GM21825 (cell line): Measurements from ENCODE around the gene TEX48.

ENCODE experiments used
- ATAC-seq: cut with Tn5 transposase; IDR thresholded peaks from one replicate; pipeline ENCODE4 v1.9.1; 2021; ENCODE audit warnings: mild to moderate bottlenecking, moderate library complexity; ENCODE audit not compliant: unreplicated experiment

The TEX48 gene

DNA sequence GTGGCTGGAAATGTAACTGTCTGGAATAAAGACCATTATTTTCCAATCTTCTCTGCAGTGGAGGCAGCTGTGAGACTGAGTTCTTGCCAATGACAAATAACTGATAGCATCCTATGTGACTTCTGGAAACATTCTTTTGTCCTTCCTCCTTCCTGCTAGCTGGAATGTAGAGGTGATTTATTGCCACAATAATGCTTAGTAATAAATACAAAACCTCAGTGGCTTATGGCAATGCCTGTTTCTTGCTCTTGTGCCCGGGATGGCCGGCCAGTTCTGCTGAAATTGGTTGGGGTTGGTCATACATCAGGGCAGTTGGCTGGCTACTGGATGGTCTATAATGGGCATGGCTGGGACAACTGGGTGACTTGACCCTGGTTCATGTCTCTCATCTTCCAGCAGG, 12.2 kb upstream of the TEX48 start:
- ATAC-seq, result no peak

DNA sequence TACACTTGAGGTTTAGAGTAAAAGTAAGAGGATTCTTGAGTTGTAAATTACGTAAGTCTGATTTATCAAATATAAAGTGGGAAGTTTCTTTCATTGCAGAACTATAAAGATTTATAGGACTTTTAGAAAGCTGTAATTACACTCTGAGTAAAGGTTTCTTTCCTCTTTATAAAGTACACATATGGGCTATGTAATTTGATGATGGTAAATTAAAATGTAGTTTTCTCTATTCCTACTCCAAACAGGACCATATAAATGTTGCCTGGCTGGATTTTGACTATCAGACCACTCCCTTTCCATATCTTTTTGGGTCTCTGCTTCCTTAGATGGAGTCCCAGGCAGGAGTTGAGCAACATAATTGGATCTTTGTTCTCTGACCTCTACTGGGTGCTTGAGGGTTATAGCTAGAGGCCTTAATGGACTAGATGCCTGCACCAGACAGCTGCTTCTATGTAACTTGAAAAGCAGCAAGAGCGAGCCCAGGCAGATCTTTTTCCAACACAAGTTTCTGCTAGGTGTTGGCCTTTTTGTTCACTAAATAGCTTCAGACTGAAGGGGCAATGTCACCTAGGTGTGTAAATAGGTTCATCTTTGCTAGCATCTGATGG, 11.4 kb upstream of the TEX48 start:
- no peak for ATAC-seq

DNA sequence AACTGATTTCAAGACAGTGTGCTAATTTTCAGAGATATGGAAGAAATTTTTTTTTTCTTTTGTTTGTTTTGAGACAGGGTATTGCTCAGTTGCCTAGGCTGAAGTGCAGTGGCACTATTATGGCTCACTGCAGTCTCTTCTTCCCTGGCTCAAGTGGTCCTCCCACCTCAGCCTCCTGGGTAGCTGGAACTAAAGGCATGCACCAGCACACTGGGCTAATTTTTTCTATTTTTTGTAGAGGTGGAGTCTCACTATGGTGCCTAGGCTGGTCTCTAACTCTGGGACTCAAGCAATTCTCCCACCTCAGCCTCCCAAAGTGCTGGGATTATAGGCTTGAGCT, 9.9 kb upstream of the TEX48 start:
- ATAC-seq, result no peak

DNA sequence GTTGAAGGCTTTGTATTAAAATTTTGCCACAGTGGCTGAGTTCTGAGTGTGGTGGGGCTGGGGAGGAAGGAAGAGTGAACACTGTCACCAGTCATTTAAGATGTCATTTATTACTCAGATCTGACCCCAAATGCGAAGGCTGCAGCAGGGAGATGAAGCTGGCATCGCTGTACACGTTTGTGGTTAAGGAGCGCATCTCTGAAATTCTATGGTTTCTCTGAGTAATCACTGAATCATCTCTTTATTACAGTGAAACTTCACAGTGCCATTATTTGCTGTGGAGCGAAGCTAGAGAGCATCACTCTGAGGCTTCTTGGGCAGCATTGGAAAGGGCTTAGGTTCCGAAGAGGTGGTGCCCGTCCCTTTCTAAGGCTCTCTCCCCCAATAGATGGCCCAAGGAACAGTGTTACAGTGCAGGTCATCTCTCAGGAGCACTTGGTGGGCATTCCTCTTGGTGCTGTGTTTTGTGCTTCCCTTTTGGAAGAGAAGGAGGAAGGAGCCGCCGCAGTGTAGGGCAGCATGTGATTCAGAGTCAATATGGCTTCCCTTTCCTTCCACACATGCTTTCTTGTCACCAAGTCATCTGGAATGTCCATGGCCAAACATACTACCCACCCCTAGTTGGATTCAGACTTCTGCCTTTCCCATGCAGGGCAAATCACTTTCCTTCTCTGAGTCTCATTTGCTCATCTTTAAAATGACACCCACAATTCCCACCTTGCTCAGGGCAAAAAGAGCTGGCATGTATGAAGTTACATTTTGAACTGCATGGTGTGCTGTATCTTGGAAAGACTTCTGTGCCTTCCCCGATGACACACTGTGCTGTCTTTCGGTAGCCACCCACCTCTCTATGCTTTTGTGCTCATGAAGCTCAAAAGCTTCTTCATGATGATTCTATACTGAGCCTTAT, 9.3 kb upstream of the TEX48 start:
- peak; percentile 74 for ATAC-seq

DNA sequence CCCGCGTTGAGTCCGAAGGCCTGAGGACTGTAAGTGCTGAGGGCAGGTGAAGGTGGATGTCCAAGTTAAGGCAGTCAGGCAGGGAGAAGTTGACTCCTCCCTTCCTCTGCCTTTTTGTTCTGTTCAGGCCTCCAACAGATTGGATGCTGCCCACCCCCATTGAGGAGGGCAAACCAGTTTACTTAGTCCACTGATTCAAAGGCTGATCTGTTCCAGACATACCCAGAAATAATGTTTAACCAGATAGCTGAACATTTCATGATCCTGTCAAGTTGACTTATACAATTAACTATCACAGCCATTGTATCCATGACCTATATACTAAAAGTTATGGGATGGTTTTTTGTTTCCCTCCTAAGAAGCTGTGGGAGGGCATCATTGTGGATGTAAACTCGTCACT, 8.3 kb upstream of the TEX48 start:
- ATAC-seq, result no peak

DNA sequence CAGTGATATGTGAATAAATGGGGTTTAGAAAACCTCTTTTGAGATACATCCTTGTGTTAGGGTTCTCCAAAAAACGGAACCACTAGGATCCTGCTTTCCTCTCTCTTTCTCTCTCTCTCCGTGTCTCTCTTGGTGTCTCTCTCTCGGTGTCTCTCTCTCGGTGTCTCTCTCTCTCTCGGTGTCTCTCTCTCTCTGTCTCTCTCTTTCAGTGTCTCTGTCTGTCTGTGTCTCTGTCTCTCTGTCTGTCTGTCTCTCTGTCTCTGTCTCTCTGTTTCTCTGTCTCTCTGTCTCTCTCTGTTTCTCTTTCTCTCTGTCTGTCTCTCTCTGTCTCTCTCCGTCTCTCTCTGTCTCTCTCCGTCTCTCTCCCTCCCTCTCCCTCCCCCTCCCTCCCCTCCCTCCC, 7.8 kb upstream of the TEX48 start:
- ATAC-seq, result no peak

DNA sequence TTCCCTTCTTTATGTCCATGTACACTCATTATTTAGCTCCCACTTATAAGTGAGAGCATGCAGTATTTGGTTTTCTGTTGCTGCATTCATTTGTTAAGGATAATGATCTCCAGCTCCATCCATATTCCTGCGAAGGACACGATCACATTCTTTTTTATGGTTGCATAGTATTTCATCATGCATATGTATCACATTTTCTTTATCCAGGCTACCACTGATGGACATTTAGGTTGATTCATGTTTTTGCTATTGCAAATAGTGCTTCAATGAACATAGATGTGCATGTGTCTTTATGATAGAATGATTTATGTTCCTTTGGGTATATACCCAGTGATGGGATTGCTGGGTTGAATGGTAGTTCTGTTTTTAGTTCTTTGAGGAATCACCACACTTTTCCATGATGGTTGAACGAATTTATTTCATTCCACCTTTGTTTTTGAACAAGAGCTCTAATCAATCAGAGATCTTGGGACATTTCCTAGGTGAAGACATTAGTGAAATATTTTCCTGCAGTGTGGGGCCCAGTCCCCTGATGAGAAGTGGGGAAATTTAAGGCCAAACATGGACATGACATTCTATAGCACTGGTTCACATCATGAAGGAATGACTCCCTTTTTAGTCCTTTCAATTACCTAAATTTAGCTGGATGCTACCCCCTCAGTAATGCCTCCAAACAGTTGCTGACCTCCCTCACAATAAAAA, 7.1 kb upstream of the TEX48 start:
- ATAC-seq, result no peak

DNA sequence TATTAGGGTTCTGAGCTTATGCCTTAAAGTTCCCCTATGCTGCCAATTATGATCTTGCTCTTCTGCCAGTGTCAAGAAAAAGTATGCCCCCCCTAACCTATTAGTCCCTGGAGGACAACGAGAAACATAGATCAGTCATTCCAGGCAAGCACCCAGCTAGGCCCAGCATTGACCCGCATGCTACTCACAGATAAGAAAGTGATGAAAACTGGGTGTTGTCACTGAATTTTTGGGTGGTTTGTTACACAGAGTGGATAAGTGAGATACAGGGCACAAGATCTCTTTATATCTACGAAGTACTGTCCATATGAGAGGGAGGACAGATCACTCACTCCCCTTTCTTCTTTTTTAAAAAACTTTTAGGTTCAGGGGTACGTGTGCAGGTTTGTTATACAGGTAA, 6.4 kb upstream of the TEX48 start:
- no peak for ATAC-seq

DNA sequence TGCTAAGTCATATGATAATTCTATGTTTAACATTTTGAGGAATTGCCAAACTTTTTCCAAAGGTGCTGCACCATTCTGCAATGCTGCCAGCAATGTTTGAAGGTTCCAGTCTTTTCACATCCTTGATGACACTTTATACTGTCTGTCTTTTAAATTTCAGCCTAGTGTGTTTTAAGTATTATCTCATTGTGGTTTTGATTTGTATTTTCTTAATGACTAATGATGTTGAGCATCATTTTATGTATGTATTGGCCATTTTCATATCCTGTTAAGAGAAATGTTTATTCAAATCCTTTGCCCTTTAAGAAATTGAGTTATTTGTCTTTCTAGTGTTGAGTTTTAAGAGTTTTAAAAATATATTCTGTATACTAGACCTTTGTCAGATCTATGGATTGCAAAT, 5.0 kb upstream of the TEX48 start:
- ATAC-seq, result no peak

DNA sequence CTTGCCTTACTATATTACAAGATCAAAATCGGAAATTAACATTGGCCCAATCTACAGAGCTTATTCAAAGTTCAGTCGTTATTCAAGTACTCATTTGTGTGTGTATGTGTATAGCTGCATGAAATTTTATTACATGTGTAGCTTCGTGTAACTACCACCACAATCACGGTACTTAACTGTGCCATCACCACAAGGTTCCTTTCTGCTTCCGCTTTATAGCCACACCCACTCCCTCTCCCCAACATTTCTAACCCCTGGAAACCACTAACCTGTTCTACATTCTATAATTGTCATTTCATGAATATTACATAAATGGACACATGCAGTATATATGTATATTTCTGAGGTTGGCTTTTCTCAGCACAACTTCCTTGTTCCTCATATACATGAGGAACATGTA, 4.0 kb upstream of the TEX48 start:
- ATAC-seq, result no peak

DNA sequence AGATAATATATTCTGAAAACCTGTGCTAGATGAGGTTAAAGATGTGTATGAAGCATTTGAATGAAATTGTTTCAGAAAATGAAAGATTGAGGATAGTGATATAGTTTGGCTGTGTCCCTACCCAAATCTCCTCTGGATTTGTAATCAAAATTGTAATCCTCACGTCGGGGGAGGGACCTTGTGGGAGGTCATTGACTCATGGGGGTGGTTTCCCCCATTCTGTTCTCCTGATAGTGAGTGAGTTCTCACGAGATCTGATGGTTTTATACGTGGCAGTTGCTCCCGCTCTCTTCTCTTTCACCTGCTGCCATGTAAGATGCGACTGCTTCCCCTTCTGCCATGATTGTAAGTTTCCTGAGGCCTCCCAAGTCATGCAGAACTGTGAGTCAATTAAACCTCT, 2.0 kb upstream of the TEX48 start:
- no peak for ATAC-seq

DNA sequence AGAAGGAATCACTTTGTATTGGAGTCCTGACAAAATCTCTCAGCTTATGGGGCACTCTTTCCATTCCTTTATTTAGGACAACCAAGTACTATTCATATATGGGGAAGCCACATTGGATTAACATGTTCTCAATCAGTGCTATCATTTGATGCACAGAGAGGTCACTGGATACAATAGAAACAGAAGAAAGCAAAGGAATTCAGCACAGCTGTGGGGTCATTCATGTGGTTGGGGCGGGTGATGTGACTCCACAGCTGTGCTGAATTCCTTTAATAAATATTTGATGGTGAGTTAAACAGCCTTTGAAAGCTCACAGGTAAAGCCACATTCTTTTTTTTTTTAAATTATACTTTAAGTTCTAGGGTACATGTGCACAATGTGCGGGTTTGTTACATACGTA, 854 bp upstream of the TEX48 start:
- no peak for ATAC-seq

DNA sequence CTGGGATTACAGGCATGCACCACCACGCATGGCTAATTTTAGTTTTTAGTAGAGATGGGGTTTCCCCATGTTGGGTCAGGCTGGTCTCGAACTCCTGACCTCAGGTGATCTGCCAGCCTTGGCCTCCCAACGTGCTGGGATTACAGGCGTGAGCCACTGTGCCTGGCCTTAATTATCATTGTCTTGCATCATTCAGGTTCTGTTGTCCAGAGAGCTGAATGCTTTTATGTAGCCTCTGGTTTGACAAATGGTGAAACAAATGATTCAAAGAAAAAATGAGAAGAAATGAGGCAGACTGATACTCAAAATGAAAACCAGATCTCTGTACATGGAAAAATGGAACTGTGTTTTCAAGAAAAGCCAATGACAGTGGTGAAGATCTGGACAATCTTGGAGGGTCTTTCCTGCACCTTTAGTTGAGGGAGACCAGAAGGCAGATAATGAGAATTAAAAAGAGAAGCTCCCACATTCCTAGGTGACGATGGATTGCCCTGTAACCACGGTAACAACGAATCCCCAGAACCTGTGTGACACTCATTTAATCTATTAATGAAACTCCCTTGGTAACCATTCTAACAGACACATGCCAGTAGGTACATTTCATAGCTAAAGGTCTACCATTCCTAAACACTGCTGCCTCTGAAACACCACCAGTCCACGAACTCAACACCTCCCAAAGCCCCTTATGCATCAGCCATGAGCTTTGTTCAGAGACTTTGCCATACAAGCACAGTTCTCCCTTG, 1.6 kb downstream of the TEX48 start:
- ATAC-seq, result no peak

DNA sequence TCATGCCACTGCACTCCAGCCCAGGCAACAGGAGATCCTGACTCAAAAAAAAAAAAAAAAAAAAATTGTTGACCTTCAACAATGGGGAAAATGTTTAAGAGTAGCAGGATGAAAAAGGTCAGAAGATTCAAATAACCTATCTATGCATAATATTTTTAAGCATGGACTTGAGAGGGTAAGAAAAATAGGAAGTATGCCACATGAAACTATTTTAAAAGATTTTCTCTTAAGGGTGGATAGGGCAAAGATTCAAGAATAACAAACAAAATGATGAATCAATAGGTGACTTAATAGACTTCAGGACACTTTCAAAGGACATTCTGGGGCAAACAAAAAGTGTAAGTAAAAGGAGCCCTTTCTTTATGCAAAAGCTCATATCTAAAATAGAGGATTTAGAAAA, 3.2 kb downstream of the TEX48 start:
- no peak for ATAC-seq

DNA sequence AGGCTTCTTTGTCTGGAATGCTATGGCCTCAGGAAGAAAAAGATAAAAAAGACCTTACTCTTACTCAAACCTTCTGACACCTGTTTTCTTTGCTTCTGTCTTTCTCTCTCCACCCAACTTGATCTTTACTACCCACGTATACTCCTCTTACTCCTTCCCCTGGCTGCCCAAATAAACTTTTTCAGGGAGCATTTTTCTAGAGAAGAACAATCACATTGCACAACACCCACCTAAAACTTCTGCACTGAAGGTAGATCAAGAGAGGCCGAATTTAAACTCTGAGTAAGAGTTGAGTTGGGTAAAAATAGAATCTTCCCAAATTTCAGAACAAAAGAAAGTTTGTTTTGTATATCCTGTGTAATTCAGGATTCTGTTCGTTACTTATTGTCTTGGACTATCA, 3.9 kb downstream of the TEX48 start:
- ATAC-seq, result no peak

DNA sequence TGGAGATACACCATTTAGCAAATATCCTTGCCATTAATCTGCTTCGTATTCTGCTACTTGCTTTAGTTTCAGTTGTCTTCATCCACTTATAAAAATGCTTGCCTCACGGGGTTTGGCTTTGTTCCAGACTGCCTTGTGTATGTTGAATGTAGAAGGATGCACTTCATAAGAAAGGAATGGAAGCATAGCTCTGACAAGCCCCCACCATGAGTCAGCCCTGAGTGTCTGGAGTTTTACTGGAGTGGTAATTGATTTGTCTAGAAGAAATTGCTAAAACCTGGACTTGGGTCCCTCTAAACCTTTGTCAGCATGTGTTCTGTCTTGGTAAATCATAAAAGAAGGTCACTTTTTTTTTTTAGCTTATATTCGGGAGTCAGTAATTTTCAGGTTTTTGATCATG, 4.6 kb downstream of the TEX48 start:
- ATAC-seq, result no peak

DNA sequence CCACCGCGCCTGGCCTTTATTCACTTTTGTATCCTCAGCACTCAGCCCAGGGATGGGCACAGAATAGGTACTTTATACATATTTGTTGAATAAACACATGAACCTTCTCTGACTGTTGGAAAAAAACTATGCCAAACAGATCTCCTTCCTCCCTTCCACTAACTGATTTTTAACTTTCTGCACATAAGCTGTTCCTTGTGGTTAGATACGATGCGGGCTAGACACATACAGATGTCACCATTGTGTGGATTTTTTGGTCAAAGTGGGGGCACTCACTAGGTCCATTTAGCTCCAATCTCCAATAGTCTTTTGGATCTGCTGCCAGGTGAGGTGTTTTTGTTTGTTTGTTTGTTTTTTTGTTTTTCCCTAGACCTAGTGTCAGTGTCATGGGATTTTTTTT, 5.1 kb downstream of the TEX48 start:
- ATAC-seq, result no peak

DNA sequence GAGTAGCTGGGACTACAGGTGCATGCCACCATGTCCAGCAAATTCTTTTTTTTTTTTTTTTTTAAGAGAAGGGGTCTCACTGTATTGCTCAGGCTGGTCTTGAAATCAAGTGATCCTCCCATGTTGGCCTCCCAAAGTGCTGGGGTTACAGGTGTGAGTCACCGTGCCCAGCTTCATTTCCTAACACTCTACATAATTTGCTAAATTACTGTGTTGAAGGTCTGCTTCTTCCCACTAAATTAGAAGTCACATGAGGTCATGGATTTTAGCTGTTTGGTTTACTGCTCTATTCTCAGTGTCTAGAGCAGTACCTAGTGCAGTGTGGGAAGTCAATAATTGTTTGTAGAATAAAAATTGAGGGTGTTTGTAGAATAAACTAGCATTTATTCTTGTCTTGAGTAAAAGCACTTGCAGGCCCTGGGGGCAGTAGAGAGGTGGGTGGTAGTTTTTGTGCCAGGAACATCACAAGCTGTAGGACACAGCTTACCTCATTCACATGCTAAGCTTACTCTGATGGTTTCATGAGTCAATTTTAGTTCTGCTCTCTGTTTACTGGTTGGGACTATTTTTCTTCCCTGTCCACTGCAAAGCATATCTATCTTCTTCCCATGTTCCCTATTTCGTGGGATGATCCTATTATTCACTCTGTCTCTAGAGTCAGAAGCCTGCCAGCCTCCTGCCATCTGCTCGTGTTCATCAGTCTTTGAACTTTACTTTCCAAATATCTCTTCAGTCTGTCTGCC, 7.0 kb downstream of the TEX48 start:
- no peak for ATAC-seq

DNA sequence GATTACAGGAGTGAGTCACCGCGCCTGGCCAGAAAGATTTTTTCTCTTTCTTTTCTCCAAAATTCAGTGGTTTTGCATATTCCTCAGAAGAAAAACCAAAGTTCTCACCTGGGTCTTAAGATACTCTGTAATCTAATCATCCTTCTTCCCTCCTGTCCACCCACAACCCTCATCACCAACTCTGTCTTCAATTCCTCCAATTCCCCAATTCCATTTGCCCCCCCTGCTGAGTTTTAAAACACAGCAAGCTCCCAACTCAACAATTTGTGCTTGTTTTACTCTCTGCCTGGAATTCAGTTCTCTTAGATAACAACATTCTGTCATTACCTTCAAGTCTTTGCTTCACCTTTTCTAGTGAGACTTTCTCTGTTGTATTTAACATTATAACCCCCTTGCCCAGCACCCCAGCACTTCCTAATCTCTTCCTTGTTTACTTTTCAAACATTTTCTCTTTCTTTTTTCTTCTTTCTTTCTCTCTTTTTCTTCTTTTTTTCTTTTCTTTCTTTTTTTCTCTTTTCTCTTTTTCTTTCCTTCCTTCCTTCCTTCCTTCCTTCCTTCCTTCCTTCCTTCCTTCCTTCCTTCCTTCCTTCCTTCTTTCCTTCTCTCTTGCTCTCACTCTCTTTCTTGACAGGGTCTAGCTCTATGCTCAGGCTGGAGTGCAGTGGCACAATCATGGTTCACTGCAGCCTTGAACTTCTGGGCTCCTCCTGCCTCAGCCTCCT, 7.8 kb downstream of the TEX48 start:
- no peak for ATAC-seq

DNA sequence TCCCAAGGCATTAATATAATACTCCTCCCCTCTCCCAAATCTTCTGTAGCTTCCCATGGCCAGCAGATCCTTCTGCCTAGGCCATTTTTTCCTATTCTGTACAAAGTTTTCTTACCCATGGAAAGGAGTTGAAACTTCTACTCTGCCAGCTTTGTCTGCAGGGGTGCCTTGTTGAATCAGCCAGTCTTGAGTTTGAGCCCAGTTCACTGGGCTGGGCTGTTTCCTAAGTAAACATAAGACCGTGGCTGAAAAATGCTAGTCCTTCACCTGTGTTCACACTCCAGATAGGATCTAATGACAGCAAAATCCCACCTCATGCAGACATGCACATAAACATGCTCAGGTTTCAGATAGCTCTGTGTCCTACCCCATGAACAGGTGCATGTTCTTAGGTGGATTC, 10.4 kb downstream of the TEX48 start:
- ATAC-seq, result no peak
